OCI-M2 (cell line): Measurements from ENCODE around the gene EXOC6.
"Not testable (repeated sequence)": the region's sequence is repeated elsewhere in the genome, so short reads cannot be mapped to it uniquely, and the experiment has no call there.

Experiments used
- DNase-seq: peaks from one replicate; lab custom pipeline; 2025; ENCODE audit not compliant: unreplicated experiment; lab: John Stamatoyannopoulos, UW

Gene EXOC6

DNA sequence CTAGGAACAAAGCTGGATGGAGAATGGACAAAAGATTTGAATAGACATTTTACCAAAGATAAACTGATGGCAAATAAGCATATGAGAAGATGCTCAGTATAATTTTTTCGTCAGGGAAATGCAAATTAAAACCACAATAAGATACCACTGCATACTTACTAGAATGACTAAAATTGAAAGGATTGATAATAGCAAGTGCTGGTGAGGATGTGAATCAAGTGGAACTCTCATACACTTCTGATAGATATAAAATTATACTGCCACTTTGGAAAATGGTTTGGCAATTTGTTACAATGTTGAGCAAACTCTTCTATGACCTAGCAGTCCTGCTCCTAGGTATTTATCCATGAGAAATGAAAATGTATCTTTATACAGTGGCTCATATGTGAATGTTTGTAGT lies 83.3 kb downstream of the EXOC6 start:
- no peak for DNase-seq

GRCh38 chr10:92937876-92938275 lies 89.6 kb downstream of the EXOC6 start:
- no peak for DNase-seq

- DNase-seq: no peak
These were observed 90.5 kb downstream of the EXOC6 start for GRCh38 chr10:92938841-92939240.

GRCh38 chr10:92942226-92942625 lies 93.9 kb downstream of the EXOC6 start:
- DNase-seq: no peak

DNA sequence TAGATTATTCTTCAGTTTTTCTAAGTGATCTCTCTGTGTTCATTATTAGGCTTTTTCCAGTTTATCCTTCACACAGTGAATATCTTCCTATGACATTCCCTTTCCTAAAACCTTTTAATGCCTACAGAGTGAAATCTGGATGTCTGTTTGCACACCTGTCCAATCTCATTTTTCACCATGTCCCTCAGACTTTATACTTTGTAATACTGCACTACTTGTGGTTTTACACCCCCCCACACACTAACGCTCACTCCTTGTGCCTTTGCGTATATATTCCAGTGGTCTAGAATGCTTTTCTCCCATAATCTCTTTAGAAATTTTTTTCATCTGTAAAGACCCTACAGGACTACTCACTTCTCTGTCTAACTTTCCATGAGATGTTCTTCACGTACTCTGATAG lies 98.2 kb downstream of the EXOC6 start:
- no peak for DNase-seq

DNA sequence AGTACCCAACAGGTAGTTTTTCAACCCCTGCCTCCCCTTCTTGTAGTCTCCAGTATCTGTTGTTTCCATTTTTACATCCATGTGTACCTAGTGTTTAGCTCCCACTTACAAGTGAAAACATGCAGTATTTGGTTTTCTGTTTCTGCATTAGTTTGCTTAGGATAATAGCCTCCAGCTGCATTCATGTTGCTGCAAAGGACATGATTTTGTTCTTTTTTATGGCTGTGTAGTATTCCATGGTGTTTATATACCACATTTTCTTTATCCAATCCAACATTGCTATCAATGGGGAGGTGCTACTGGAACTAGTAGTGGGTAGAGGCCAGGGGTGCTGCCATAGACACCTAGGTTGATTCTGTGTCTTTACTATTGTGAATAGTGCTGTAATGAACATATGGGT lies 104.3 kb downstream of the EXOC6 start:
- DNase-seq: not testable (repeated sequence)

DNA sequence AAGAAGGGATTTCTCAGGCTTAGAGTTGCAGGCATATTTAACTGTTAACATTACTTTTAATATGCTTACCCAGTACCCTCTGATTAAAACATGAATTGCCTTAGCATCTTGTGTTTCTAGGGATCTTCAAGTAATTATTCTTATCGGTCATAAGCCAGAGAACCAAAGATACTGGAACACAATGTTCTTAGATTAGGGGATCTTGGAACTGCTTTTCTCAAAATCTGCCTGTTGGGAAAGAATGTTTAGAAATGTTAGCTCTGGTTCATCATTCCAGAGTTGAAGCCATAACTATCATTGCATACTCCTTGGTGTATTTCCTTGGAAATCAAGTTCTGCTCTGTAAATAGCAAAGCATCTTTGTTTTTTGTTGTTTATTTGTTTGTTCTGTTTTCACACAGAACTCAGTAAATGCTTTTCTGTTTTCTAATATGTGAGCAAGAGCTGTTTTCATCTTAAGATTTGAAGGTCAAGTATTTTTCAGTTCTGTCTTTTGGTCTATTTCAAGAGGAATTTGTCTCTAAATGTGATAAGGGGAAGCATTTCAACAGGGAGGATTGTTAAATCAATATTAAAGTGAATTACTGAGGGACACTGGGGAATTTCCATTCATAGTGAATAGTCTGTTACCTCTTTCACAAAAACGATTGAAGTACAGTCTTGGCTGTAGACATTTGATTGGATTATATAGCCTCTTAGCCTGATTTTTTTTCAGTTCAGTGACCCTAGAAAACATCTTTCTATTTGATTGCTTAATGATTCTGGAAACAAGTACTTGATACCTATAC lies 109.1 kb downstream of the EXOC6 start:
- DNase-seq: no peak

- no peak for DNase-seq
These were observed 113.3 kb downstream of the EXOC6 start for GRCh38 chr10:92961638-92962037.

DNA sequence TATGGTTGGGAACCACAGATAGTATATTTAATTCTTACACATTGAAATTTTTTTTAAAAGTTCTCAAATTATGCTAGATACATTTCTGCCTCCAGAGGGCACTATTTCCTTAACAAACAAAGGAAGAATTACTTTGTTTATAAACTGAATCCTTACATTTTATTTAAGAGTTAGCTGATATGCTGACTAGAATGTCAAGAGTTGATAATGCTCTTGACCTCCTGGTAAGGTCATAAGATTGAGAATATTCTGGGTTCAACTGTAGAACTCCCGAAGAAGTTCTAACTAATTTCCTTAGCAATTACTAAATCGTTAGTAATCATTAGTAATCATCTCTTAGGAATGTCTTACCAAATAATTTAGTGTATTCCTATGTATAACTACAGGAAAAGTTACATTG lies 117.0 kb downstream of the EXOC6 start:
- DNase-seq: no peak

GRCh38 chr10:92967641-92968040 lies 119.3 kb downstream of the EXOC6 start:
- DNase-seq: no peak

GRCh38 chr10:92969151-92969550 lies 120.8 kb downstream of the EXOC6 start:
- no peak for DNase-seq

DNA sequence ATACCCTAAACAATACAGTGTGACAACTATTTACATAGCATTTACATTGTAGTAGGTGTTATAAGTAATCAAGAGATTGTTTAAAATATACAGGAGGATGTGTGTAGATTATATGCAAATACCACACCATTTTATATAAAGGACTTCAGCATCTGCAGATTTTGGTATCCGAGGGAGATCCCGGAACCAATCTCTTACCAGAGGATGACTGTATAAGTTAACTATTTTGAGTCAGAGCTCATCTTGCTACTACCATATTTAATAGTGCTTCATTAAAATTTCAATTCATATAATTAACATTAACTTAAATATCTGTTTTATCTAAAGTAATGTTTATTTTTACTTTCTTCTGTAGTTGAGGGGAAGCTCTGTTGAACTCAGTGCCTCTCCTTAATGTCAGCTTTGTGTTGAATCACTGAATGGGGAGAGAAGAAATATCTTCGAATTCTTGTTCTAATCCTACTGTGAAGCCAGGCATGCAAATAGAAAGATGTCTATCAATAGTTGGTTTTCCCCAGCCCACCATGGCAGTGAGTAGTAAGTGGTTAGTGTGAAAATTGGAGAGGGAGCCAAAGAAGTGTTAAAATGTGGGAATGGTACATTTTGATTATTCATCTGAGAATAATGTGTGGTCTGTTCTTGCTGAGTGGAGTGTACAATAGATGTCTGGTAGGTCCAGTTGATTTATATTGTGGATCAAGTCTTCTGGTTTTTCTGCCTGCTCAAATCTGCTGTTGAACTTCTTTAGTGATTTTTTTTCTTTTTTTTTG lies 122.2 kb downstream of the EXOC6 start:
- DNase-seq: no peak

- no peak for DNase-seq
These were observed 123.9 kb downstream of the EXOC6 start for GRCh38 chr10:92972066-92972870.

DNA sequence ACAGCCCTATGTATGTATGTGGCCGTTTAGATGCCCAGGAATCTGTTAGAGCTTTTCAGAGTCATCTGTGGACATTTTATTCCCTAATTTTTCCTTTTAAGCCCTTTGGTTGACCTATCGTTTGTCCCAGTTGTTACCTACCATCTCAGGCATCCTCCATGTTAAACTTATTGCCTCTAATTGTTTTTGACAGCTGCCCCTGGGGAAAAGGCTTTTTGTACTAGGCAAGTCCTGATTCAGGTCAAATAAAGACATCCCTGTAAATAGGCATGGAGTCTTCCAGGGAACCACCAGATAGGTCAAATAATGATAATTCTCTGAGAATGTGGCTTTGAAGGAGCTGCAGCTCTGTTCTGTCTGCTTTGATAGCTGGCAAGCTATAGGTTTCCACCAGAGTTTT lies 124.6 kb downstream of the EXOC6 start:
- DNase-seq: no peak

- DNase-seq: not testable (repeated sequence)
These were observed 128.0 kb downstream of the EXOC6 start for GRCh38 chr10:92976278-92976677.

DNA sequence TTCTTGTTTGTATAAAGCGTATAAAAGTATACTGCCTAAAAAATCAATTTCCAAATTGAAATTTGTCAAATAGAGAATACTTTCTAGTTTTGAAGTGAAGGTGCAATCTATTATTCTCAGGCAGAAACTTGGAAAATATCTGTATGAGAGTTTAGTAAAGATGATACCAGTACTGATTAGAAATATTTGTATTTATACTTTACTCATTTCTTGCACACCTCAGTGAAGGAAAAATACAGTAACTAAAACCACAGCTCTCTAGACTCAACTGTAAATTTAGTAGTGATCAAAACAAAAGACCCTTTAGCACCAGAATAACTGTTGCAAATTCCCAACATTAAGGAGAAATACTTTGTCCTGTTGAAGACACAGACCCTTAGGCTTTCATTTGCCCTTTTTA lies 140.9 kb downstream of the EXOC6 start:
- DNase-seq: no peak

- no peak for DNase-seq
These were observed 142.3 kb downstream of the EXOC6 start for GRCh38 chr10:92990615-92991014.

DNA sequence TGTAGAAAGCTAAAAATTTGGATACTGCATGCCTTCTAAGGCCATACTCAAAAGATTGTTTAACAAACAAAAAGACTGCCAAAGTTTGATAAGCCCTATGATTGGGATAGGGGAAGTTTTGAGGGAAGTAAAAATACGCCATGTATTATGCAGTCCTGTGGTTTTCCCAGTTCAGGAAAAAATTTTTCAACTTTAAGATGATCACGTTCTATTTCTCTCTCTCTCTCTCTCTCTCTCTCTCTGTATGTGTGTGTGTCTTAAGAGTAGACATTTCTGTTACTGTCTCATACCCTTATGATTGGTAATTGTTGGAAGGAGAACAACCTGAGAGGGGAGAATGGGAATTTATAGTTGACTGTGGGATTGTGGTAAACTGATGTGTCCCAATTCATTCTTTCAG lies 143.2 kb downstream of the EXOC6 start:
- no peak for DNase-seq

- DNase-seq: no peak
These were observed 145.5 kb downstream of the EXOC6 start for GRCh38 chr10:92993699-92994272.

DNA sequence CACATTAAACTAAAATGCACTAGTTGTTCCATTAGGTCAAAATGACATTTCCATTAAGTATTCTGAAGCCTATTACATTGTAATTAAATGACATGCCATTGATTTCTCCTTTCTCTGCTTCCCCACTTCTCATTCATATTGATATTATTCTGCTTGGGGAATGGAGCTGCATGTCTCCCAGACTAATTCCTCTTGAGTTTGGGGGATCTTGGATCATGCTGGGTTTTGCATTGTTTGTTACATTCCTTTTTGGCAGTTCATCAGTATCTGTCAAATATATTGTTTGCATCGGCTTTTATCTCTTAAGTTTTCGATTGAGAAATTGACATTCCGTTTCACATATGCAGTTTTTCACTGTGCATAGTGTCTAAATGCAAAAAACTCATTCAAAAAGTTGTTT lies 147.2 kb downstream of the EXOC6 start:
- no peak for DNase-seq

GRCh38 chr10:92997620-92998019 lies 149.3 kb downstream of the EXOC6 start:
- no peak for DNase-seq
